HG03159 (cell line): ENCODE measurements around the gene BCAS3.

Experiments used
- ATAC-seq: cut with Tn5 transposase; IDR thresholded peaks from one replicate; pipeline ENCODE4 v1.9.1; 2021; ENCODE audit warnings: mild to moderate bottlenecking, moderate library complexity; ENCODE audit not compliant: unreplicated experiment

BCAS3 gene

GRCh38 chr17:61276806-61277205 lies 599.2 kb downstream of the BCAS3 start:
- ATAC-seq, result no peak

GRCh38 chr17:61279476-61280145 lies 602.0 kb downstream of the BCAS3 start:
- ATAC-seq, result no peak

DNA sequence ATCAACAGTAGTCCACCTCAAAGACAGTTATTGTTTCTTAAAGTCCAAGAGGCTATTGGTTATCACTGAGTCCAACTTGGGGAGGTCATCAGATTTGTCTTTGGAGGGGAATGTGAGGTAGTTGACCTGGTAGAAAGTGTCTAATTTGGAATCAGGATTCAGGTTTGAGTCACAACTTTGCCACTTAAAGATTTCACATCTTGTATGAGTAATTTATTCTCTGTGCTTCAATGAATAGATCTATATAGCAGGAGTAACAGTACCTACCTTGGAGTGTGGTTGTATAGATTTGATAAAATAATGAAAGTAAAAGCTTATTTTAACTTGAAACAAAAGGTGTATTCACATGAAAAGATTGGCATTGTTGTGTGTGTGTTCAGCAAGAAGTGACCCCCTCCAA lies 602.7 kb downstream of the BCAS3 start:
- no peak for ATAC-seq

- no peak for ATAC-seq
Measured at GRCh38 chr17:61280851-61281250, 603.2 kb downstream of the BCAS3 start.

DNA sequence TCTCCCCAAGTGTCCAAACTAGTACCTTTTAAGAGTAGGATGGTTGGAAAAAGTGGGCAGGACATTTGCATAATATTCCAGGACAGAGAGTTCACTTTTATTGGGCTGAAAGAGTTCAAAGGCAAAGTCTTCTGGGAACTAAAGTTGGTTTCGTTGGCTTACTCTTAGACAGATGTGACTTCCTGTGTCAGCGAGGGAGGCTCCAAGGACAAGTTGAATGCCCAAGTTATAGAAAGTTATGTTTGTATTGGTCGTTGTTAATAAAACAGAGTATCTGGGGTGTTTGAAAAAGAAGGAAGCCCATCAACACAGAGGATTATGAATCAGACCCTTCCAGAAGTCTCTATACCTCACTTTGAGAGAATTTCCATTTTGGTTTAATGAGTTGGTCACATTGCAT lies 604.7 kb downstream of the BCAS3 start:
- ATAC-seq, result no peak

- no peak for ATAC-seq
Measured at GRCh38 chr17:61283043-61283442, 605.4 kb downstream of the BCAS3 start.

- ATAC-seq, result no peak
Measured at GRCh38 chr17:61284174-61284573, 606.5 kb downstream of the BCAS3 start.

DNA sequence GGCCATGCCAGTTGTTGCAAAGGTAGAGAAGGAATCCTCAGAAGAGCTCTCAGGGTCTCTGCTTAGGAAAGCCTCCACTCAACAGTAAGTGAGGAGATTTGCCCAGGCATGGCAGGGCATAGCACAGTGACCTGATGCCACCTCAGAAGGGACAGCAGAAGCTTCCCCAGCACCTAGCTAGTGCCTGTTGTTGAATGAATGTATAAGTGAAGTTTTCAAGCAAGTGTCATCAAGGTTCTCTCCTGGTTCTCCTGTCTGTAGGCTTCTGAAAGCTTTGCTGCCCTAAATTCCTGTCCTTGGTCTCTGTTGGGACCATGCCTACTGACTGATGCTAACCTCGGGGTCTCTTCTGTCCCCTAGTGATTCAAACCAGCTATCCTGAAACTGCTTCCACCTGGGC lies 607.1 kb downstream of the BCAS3 start:
- no peak for ATAC-seq

GRCh38 chr17:61285526-61286320 lies 608.1 kb downstream of the BCAS3 start:
- no peak for ATAC-seq

DNA sequence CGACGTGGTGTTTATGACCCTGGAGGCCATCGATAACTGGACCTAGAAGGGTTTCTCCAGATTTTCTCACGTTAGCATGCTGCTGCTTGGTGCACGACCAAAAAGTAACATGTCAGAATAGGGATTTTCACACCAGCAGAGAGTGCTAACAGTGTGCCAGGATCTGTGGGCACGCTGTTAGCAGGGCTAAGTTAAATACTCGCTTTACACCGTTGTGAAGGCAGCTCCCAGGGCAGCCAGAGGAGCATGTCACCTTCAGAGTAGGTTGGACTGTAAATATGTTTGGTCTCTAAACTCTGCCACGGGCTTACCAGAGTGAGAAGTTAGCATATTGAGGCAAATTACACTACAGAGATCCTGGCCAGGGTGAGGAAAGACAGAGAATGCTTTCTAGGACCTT lies 608.8 kb downstream of the BCAS3 start:
- ATAC-seq, result no peak

- ATAC-seq, result no peak
Measured at GRCh38 chr17:61289408-61290385, 612.0 kb downstream of the BCAS3 start.

- no peak for ATAC-seq
Measured at GRCh38 chr17:61291451-61292285, 614.0 kb downstream of the BCAS3 start.

DNA sequence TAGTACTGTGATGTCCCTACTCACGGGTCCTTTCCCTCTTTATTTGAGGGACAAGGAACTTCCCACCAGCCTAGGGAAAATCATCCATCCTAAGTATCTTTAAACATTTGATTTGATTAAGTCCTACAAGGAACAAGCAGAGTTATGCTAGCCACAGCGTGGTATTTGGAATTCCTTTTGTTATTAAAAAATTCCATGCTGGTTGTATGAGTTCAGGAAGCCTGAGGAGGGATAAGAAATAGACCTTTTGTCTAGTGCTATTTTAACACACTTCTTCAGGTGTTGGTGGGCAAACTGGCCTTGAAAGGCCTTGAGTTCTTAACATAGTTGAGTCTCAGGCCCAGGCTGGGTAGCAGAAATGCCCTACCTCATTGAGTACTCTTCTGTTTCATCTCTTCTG lies 616.6 kb downstream of the BCAS3 start:
- no peak for ATAC-seq

DNA sequence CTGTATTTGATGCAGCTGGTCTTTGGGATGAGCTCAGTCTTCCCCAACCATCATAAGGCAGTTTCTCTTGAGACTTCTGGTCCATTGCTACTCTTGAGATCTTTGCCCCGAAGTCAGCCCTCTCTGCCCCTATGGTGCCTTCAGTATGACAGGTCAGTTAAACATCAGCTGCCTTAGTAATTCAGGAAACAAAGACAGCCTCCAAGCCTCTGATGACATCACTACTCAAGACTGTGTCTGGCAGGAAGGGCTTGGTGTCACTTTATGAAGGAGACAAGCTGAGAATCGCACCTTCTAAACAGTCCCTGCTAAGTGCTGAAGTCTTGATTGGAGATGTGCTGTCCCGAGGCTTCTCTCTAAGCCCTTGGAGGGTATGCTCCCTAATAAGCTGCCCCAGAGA lies 617.1 kb downstream of the BCAS3 start:
- ATAC-seq, result no peak

DNA sequence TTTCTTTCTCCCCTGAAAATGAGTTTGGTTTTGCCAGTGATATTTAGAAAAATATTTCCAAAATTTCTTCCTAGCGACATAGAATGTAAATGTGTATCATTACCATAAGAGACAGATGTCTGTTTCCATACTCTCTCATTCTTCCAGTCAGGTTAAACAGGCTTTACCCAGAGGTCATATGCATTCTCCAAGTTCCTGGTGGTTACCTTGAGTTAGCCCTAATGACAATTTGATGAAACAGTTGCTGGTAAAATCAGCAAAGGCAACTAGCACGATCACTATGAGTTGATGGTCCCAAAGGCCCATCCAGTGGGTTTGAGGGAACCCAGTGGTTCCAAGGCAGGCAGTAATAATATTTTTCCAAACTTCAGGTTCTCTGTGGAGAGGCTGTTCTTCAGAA lies 618.4 kb downstream of the BCAS3 start:
- ATAC-seq, result no peak

DNA sequence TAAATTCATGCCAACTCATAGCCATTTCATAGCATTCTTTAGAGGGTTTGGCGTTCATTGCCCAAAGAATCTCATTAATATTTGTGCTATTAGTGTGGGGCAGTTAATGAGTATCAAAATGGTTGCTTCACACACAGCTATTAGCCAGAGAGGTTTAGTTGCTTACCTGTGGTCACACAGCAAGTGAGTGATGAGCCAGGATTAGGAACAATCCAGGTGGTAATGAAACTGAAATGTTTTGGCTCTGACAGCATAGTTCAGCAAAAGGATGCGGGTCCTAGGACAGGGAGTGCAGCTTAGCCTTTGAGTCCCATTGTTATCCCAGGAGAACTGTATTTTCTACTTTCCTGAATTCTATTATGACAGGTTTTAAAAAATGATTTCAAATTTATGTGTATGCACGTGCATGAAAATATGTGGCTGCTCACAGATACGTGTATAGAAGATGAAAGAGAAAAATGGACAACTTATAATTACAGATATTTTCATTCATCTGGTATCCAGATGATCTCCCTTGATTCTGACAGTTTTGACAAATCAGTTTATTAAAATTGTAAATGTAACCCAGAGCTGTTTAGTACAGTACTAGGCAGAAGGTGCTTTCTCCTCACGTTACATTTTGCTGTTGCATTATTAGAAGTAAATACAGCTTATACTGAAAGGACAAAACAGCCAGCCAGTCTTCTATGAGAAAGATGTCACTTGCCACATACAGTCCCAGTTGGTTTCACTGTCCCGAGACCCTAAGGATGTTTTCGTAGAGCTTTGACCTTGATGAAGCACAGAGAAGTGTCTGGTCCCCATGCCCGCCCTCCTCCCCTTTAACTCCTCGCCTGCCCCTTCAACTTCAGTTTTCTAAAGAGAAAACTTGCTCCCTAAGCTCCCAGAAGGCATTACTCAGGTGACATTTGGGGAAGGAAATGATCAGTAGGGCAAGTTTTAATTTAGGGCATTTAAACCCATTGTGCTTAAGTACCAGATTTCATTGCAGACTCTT lies 622.2 kb downstream of the BCAS3 start:
- ATAC-seq, result no peak

DNA sequence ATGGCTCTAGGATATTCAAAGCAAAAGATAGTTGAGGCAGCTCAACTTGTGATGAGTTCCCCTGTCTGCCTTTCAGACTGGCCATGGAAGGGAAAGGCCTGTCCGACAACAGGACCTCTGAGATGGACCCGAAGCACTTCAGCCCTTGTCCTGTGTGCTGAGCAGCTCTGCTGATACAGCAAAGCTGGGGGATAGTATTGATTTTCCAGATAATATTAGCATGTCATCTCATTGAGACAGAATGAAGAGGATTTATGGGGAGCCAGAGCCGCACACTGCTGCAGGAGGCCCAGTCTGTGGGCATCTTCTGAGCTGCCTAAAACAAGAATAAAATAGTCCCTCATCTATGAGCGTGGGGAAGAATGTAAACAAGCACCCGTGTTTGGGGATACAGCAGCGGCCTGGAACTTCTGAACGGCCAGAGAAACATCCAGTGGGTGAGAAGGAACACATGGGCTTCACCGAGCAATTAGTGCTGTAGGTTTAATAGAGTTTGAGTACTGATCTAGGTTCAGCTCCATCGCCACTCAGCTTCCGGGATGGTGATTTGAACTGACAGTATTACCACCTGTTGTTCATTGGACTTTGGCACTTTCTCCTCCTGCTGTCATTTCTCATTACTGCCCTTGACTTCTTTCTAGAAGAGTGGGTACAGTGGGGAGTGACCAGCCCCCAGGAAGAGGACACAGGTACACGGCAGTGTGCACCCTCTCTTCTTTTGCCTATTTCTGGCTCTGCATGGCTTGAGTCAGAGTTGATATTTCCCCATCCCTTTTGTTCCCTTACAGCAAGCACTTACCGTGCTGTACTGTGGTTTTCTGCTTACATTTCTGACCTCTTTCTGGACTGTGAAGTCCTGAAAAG lies 625.5 kb downstream of the BCAS3 start:
- ATAC-seq, result no peak

- ATAC-seq, result no peak
Measured at GRCh38 chr17:61303817-61304096, 626.1 kb downstream of the BCAS3 start.

GRCh38 chr17:61305024-61305423 lies 627.4 kb downstream of the BCAS3 start:
- no peak for ATAC-seq
